ENCODE results near the gene COPS8.

The COPS8 gene

GRCh38 chr2:237130562-237131421 is 45.1 kb downstream of the COPS8 start:
- no peak overlapping the region for H3K4me3 ChIP-seq (ENCODE audit: low read depth, low read length, poor library complexity, severe bottlenecking)
- H3K79me2 ChIP-seq (ENCODE audit: insufficient read depth, low read length), result no peaks in the 10 kb centered on the region
- no peaks in the 10 kb centered on the region for H4K20me1 ChIP-seq (ENCODE audit: insufficient read depth, low read length)
- TF ChIP-seq CTCF (IDR thresholded peaks at IDR 0.05; ENCODE audit: low read length) (no peak), EZH2 (IDR thresholded peaks at IDR 0.05; ENCODE audit: borderline replicate concordance, low read length) (no peak)
- no peak overlapping the region for H3K9ac ChIP-seq (ENCODE audit: low read length)
- H3F3A ChIP-seq (ENCODE audit: insufficient read depth, low read length), result no peaks in the 10 kb centered on the region
- H3K36me3 ChIP-seq (ENCODE audit: insufficient read depth, low read length), result no peaks in the 10 kb centered on the region; the same call in 1 of the 2 replicates
- H3K4me2 ChIP-seq (ENCODE audit: low read length), result no peak overlapping the region
- H2AFZ ChIP-seq (ENCODE audit: low read length), result no peak overlapping the region
- H3K9me2 ChIP-seq (ENCODE audit: low read depth, low read length), result no peaks in the 10 kb centered on the region
- H3K27me3 ChIP-seq (ENCODE audit: insufficient read depth, low read length), result no peaks in the 10 kb centered on the region
- no peaks in the 10 kb centered on the region for H3K9me3 ChIP-seq (ENCODE audit: low read length)
- no peaks in the 10 kb centered on the region for H3K4me1 ChIP-seq (ENCODE audit: insufficient read depth, low read length, severe bottlenecking)
- no peak overlapping the region for H3K27ac ChIP-seq (ENCODE audit: low read depth, low read length, poor library complexity, severe bottlenecking)

GRCh38 chr2:237131749-237132533 is 46.3 kb downstream of the COPS8 start:
- Histone ChIP-seq H3K27me3 (ENCODE audit: insufficient read depth, low read length) (no peaks in the 10 kb centered on the region), H3F3A (ENCODE audit: insufficient read depth, low read length) (no peaks in the 10 kb centered on the region), H3K36me3 (ENCODE audit: insufficient read depth, low read length) (no peaks in the 10 kb centered on the region; the same call in 1 of the 2 replicates), H3K4me3 (ENCODE audit: low read depth, low read length, poor library complexity, severe bottlenecking) (no peak overlapping the region), H3K9me2 (ENCODE audit: low read depth, low read length) (no peaks in the 10 kb centered on the region), H3K9me3 (ENCODE audit: low read length) (no peaks in the 10 kb centered on the region), H3K27ac (ENCODE audit: low read depth, low read length, poor library complexity, severe bottlenecking) (no peak overlapping the region), H3K79me2 (ENCODE audit: insufficient read depth, low read length) (no peaks in the 10 kb centered on the region), H3K9ac (ENCODE audit: low read length) (no peak overlapping the region), H2AFZ (ENCODE audit: low read length) (no peak overlapping the region), H3K4me2 (ENCODE audit: low read length) (no peak overlapping the region), H3K4me1 (ENCODE audit: insufficient read depth, low read length, severe bottlenecking) (no peaks in the 10 kb centered on the region), H4K20me1 (ENCODE audit: insufficient read depth, low read length) (no peaks in the 10 kb centered on the region)
- TF ChIP-seq EZH2 (IDR thresholded peaks at IDR 0.05; ENCODE audit: borderline replicate concordance, low read length) (no peak), CTCF (IDR thresholded peaks at IDR 0.05; ENCODE audit: low read length) (no peak)

- H3K9me2 ChIP-seq (ENCODE audit: low read depth, low read length), result no peaks in the 10 kb centered on the region
- H4K20me1 ChIP-seq (ENCODE audit: insufficient read depth, low read length), result no peaks in the 10 kb centered on the region
- H3K27me3 ChIP-seq (ENCODE audit: insufficient read depth, low read length), result no peaks in the 10 kb centered on the region
- no peak overlapping the region for H3K4me3 ChIP-seq (ENCODE audit: low read depth, low read length, poor library complexity, severe bottlenecking)
- no peaks in the 10 kb centered on the region for H3F3A ChIP-seq (ENCODE audit: insufficient read depth, low read length)
- no peaks in the 10 kb centered on the region for H3K79me2 ChIP-seq (ENCODE audit: insufficient read depth, low read length)
- H3K4me1 ChIP-seq (ENCODE audit: insufficient read depth, low read length, severe bottlenecking), result no peaks in the 10 kb centered on the region
- H3K9me3 ChIP-seq (ENCODE audit: low read length), result no peaks in the 10 kb centered on the region
- H2AFZ ChIP-seq (ENCODE audit: low read length), result no peak overlapping the region
- H3K9ac ChIP-seq (ENCODE audit: low read length), result no peak overlapping the region
- no peaks in the 10 kb centered on the region; the same call in 1 of the 2 replicates for H3K36me3 ChIP-seq (ENCODE audit: insufficient read depth, low read length)
- H3K4me2 ChIP-seq (ENCODE audit: low read length), result no peak overlapping the region
- H3K27ac ChIP-seq (ENCODE audit: low read depth, low read length, poor library complexity, severe bottlenecking), result no peak overlapping the region
- peak; percentile 70 for TF ChIP-seq CTCF (IDR thresholded peaks at IDR 0.05; ENCODE audit: low read length)
- TF ChIP-seq EZH2 (IDR thresholded peaks at IDR 0.05; ENCODE audit: borderline replicate concordance, low read length), result no peak
These were observed 47.1 kb downstream of the COPS8 start for GRCh38 chr2:237132799-237133198.
